Suprapubic skin (tissue), 4 donors: Measurements from ENCODE around the gene UBE2E3. TPM values are rescaled to one million over a fixed set of nuclear protein-coding genes. Genes with fewer than 3 reads are reported as not detected.
"Not testable (repeated sequence)": the region's sequence is repeated elsewhere in the genome, so short reads cannot be mapped to it uniquely, and the experiment has no call there.

Experiments
- DNase-seq, 2 donors: peaks; one replicate each; pipeline ENCODE4 v3.0.0-alpha.2; 2019; ENCODE audit warnings: low spot score in 2 of 2
- H3K27ac ChIP-seq: fragments of 200-600 bp; sonication (generic); one replicate; pipeline ENCODE4 v1.5.1; 2019
- H3K27me3 ChIP-seq: fragments of 200-600 bp; sonication (generic); one replicate; pipeline ENCODE4 v1.5.1; 2019
- H3K36me3 ChIP-seq: fragments of 200-600 bp; sonication (generic); one replicate; pipeline ENCODE4 v1.5.1; 2019
- H3K4me1 ChIP-seq: fragments of 200-600 bp; sonication (generic); one replicate; pipeline ENCODE4 v1.5.1; 2019
- H3K4me3 ChIP-seq: fragments of 200-600 bp; sonication (generic); one replicate; pipeline ENCODE4 v1.5.1; 2019; ENCODE audit warnings: mild to moderate bottlenecking
- H3K9me3 ChIP-seq: fragments of 200-600 bp; sonication (generic); one replicate; pipeline ENCODE4 v1.5.1; 2019
- EP300 ChIP-seq: sonication (generic); formaldehyde crosslinking; IDR thresholded peaks from one replicate; pipeline ENCODE4 v1.6.1; 2017; ENCODE audit warnings: antibody characterized with exemption
- POLR2A ChIP-seq, 2 donors: fragments of 450-650 bp; IDR thresholded peaks; one replicate each; pipeline ENCODE4 v1.6.1; 2017; ENCODE audit warnings: antibody characterized with exemption in 2 of 2, mild to moderate bottlenecking in 2 of 2, moderate library complexity in 2 of 2
- POLR2AphosphoS5 ChIP-seq, 3 donors: sonication (generic); formaldehyde crosslinking; IDR thresholded peaks; one replicate each; pipeline ENCODE4 v1.6.1; 2017; ENCODE audit warnings: antibody characterized with exemption in 3 of 3
- WGBS: methylation state at CpG from one replicate; pipeline ENCODE4 v1.1.5; 2018; 5-methylcytosine and 5-hydroxymethylcytosine counted together
- total RNA-seq, 4 donors: library from RNA; depleted of rRNA; stranded (reverse); fragments of >200 nt; gene quantifications; one replicate each; pipeline ENCODE4 v1.1.0, GENCODE V29; 2016
- TF ChIP-seq, protein P1 (sequence below), 2 donors: fragments of 200-600 bp in 1 of 2; fragments of 450-650 bp in 1 of 2; sonication (generic) in 1 of 2; IDR thresholded peaks; one replicate each; pipeline ENCODE4 v1.5.1; 2016 to 2019; ENCODE audit warnings: antibody characterized with exemption in 2 of 2, mild to moderate bottlenecking in 1 of 2, moderate library complexity in 1 of 2

Gene UBE2E3
- total RNA-seq, 4 donors from 2014 or later, result 50.6 to 79.5 (median 66.1) TPM

DNA sequence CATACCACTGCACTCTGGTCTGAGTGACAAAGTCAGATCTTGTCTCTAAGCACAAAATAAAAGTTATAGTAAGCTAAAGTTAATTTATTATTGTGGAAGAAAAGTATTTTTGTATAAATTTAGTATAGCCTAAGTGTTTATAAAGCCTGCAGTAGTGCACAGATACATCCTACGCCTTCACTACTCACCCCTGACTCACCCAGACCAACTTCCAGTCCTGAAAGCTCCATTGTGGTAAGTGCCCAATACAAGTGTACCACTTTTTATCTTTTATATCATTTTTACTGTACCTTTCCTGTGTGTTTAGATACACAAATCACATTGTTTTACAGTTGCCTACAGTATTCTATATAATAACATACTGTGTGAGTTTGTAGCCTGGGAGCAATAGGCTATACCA is 57.5 kb downstream of the UBE2E3 start:
- WGBS, result 100% methylated on average over 1 of the region's 1 CpG
- TF ChIP-seq, protein P1, sequence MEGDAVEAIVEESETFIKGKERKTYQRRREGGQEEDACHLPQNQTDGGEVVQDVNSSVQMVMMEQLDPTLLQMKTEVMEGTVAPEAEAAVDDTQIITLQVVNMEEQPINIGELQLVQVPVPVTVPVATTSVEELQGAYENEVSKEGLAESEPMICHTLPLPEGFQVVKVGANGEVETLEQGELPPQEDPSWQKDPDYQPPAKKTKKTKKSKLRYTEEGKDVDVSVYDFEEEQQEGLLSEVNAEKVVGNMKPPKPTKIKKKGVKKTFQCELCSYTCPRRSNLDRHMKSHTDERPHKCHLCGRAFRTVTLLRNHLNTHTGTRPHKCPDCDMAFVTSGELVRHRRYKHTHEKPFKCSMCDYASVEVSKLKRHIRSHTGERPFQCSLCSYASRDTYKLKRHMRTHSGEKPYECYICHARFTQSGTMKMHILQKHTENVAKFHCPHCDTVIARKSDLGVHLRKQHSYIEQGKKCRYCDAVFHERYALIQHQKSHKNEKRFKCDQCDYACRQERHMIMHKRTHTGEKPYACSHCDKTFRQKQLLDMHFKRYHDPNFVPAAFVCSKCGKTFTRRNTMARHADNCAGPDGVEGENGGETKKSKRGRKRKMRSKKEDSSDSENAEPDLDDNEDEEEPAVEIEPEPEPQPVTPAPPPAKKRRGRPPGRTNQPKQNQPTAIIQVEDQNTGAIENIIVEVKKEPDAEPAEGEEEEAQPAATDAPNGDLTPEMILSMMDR (IDR thresholded peaks at IDR 0.05), result no peak
- TF ChIP-seq POLR2AphosphoS5 (IDR thresholded peaks at IDR 0.05) (no peak), EP300 (no peak), POLR2A (IDR thresholded peaks at IDR 0.05) (no peak)

GRCh38 chr2:181038796-181039195 is 58.4 kb downstream of the UBE2E3 start:
- no peaks in the 10 kb centered on the region for H3K27me3 ChIP-seq
- WGBS, result 86% methylated on average over 4 of the region's 4 CpGs
- no peak overlapping the region for H3K27ac ChIP-seq
- DNase-seq, result no peak
- TF ChIP-seq, protein P1 (IDR thresholded peaks at IDR 0.05), result no peak
- TF ChIP-seq POLR2A (IDR thresholded peaks at IDR 0.05) (no peak), POLR2AphosphoS5 (IDR thresholded peaks at IDR 0.05) (no peak), EP300 (no peak)
- peaks cover 3% of the 10 kb centered on the region for H3K4me1 ChIP-seq
- no peaks in the 10 kb centered on the region for H3K36me3 ChIP-seq
- no peaks in the 10 kb centered on the region for H3K9me3 ChIP-seq
- no peak overlapping the region for H3K4me3 ChIP-seq

More for the DNA sequence above, 57.5 kb downstream of the UBE2E3 start:
- no peaks in the 10 kb centered on the region for H3K36me3 ChIP-seq
- H3K27me3 ChIP-seq, result no peaks in the 10 kb centered on the region
- H3K4me1 ChIP-seq, result peaks cover 3% of the 10 kb centered on the region
- H3K27ac ChIP-seq, result no peak overlapping the region
- no peaks in the 10 kb centered on the region for H3K9me3 ChIP-seq
- no peak for DNase-seq
- H3K4me3 ChIP-seq, result no peak overlapping the region

DNA sequence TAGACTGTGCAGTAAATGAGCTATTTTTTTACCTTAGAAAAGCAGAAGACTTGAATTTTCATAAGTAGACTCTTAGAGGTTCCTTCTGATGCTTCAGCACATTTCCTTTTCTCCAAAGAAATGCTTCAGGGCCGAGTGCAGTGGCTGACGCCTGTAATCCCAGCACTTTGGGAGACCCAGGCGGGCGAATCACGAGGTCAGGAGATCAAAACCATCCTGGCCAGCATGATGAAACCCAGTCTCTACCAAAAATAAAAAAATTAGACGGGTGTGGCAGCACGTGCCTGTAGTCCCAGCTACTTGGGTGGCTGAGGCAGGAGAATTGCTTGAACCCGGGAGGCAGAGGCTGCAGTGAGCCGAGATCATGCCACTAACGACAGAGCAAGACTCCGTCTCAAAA is 60.4 kb downstream of the UBE2E3 start:
- DNase-seq, H3K4me3 ChIP-seq, H3K36me3 ChIP-seq, H3K27me3 ChIP-seq, H3K9me3 ChIP-seq, H3K27ac ChIP-seq, H3K4me1 ChIP-seq: not testable (repeated sequence)
- WGBS, result 94% methylated on average over 11 of the region's 11 CpGs

GRCh38 chr2:181041661-181042060 is 61.3 kb downstream of the UBE2E3 start:
- no peak overlapping the region for H3K27ac ChIP-seq
- H3K36me3 ChIP-seq, result no peaks in the 10 kb centered on the region
- 84% methylated on average over 2 of the region's 2 CpGs for WGBS
- no peaks in the 10 kb centered on the region for H3K27me3 ChIP-seq
- TF ChIP-seq POLR2A (IDR thresholded peaks at IDR 0.05), result no peak
- TF ChIP-seq, protein P1 (IDR thresholded peaks at IDR 0.05), result no peak
- TF ChIP-seq EP300, result no peak
- TF ChIP-seq POLR2AphosphoS5 (IDR thresholded peaks at IDR 0.05), result no peak
- peaks cover 3% of the 10 kb centered on the region for H3K4me1 ChIP-seq
- H3K9me3 ChIP-seq, result no peaks in the 10 kb centered on the region
- H3K4me3 ChIP-seq, result no peak overlapping the region
- no peak for DNase-seq

GRCh38 chr2:181042706-181043105 is 62.3 kb downstream of the UBE2E3 start:
- Histone ChIP-seq H3K9me3 (no peaks in the 10 kb centered on the region), H3K27me3 (no peaks in the 10 kb centered on the region), H3K36me3 (no peaks in the 10 kb centered on the region), H3K27ac (no peak overlapping the region), H3K4me1 (peaks cover 3% of the 10 kb centered on the region), H3K4me3 (no peak overlapping the region)
- WGBS, result 69% methylated on average over 1 of the region's 1 CpG
- DNase-seq, result no peak
- TF ChIP-seq, protein P1 (IDR thresholded peaks at IDR 0.05), result no peak
- TF ChIP-seq POLR2AphosphoS5 (IDR thresholded peaks at IDR 0.05) (no peak), POLR2A (IDR thresholded peaks at IDR 0.05) (no peak), EP300 (no peak)

GRCh38 chr2:181046833-181047232 is 66.4 kb downstream of the UBE2E3 start:
- TF ChIP-seq EP300 (no peak), POLR2A (IDR thresholded peaks at IDR 0.05) (no peak), POLR2AphosphoS5 (IDR thresholded peaks at IDR 0.05) (no peak)
- TF ChIP-seq, protein P1 (IDR thresholded peaks at IDR 0.05), result no peak
- 83% methylated on average over 1 of the region's 1 CpG for WGBS
- Histone ChIP-seq H3K27me3 (no peaks in the 10 kb centered on the region), H3K27ac (no peak overlapping the region), H3K9me3 (no peaks in the 10 kb centered on the region), H3K4me1 (no peaks in the 10 kb centered on the region), H3K36me3 (no peaks in the 10 kb centered on the region), H3K4me3 (no peak overlapping the region)
- no peak for DNase-seq
